Nephron progenitor cell (in vitro differentiated cells): ENCODE results near the gene NAT9.

Experiments used
- DNase-seq: peaks from one replicate; pipeline ENCODE4 v3.0.0; 2021
- H3K27ac Mint-ChIP-seq: 2 replicates; pipeline ENCODE4 v1.8.0; 2021; ENCODE audit warnings: mild to moderate bottlenecking, moderate library complexity, mixed read lengths
- H3K27me3 Mint-ChIP-seq: 2 replicates; pipeline ENCODE4 v1.8.0; 2021; ENCODE audit warnings: mild to moderate bottlenecking, low read depth, mixed read lengths; ENCODE audit not compliant: poor library complexity
- H3K36me3 Mint-ChIP-seq: 2 replicates; pipeline ENCODE4 v1.8.0; 2021; ENCODE audit warnings: low read depth, mixed read lengths
- H3K4me1 Mint-ChIP-seq: 2 replicates; pipeline ENCODE4 v1.8.0; 2021; ENCODE audit warnings: mixed read lengths
- H3K4me3 Mint-ChIP-seq: 2 replicates; pipeline ENCODE4 v1.8.0; 2021; ENCODE audit warnings: mild to moderate bottlenecking, moderate library complexity, mixed read lengths
- H3K9me3 Mint-ChIP-seq: 2 replicates; pipeline ENCODE4 v1.8.0; 2021; ENCODE audit warnings: mild to moderate bottlenecking, moderate library complexity, mixed read lengths
- TF ChIP-seq, protein P1 (sequence below): fragments of 200-600 bp; sonication (generic); IDR thresholded peaks from 2 replicates; pipeline ENCODE4 v1.5.0; 2021; ENCODE audit warnings: antibody characterized with exemption

NAT9 gene

DNA sequence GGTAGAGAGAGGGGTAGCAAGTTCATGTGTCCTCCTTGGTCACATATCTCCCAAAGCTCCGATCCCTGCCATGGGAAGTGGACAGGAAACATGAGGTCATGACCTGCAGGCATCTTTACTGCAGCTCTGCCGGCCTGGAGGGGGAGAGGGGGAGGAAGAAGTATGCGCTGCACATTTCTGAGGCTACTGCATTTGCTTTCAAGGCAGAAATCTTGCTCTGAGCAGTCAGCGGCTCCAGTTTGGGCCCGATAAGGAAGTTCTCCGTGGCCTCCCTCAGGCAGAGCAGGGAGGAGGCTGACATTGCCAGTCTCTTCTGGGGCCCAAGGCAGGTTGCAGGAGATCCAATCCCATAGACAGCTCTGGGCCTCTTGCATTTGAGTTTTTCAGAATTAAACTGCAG, 29.2 kb downstream of the NAT9 start:
- Mint-ChIP-seq H3K36me3 (no peaks in the 10 kb centered on the region), H3K27ac (peak overlapping the region; percentile 89), H3K9me3 (no peaks in the 10 kb centered on the region), H3K4me3 (peak overlapping the region; percentile 59), H3K4me1 (peaks cover 80% of the 10 kb centered on the region), H3K27me3 (peaks cover 6% of the 10 kb centered on the region)
- DNase-seq, result peak; percentile 58
- TF ChIP-seq, protein P1, sequence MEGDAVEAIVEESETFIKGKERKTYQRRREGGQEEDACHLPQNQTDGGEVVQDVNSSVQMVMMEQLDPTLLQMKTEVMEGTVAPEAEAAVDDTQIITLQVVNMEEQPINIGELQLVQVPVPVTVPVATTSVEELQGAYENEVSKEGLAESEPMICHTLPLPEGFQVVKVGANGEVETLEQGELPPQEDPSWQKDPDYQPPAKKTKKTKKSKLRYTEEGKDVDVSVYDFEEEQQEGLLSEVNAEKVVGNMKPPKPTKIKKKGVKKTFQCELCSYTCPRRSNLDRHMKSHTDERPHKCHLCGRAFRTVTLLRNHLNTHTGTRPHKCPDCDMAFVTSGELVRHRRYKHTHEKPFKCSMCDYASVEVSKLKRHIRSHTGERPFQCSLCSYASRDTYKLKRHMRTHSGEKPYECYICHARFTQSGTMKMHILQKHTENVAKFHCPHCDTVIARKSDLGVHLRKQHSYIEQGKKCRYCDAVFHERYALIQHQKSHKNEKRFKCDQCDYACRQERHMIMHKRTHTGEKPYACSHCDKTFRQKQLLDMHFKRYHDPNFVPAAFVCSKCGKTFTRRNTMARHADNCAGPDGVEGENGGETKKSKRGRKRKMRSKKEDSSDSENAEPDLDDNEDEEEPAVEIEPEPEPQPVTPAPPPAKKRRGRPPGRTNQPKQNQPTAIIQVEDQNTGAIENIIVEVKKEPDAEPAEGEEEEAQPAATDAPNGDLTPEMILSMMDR, result no peak

DNA sequence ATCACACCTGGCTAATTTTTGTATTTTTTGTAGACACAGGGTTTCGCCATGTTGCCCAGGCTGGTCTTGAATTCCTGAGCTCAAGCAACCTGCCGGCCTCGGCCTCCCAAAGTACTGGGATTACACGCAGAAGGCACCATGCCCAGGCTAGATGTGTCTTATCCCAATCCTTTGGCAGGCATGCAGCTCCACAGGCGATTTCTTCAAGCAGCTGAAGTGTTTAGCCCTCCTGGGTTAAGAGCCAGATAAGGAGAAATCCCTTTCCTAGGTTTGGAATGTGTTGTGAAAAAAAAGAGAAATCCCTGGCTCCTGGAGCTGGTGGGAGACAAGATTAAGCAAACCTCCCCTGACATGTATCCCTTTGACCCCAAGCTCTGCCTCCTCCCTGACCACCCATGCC, 29.8 kb downstream of the NAT9 start:
- H3K4me1 Mint-ChIP-seq, result peaks cover 80% of the 10 kb centered on the region

DNA sequence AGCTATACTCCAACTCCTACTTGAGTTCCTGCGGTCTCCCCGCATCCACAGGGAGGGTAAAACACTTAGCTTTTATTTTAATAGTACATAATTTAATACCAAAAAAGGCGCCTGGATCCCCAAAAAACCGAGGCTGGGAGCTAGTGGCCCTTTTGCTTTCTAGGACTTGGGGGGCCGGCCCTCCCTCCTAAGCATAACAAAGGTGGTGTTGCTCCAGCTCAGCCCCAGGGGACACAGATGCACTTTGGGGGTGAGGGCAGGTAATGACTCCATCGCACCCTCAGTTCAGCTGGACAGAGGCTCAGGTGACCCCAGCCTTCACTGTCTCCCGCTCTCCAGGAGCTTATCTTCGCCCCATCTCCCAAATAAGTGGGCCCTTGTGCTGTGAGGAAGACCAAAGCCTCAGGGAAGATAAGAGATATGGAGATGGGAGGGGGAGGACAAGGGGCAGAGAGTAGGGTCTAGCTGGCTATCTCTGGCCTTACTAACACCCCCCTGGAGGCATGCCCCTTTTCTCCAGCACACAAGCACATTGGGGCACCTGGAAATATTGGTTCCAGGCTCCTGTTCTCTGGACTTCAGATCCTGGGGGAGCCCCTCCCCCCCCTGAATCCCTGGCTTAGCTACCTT, 30.5 kb downstream of the NAT9 start:
- TF ChIP-seq, protein P1, result no peak
- H3K4me1 Mint-ChIP-seq, result peaks cover 74% of the 10 kb centered on the region
- peak overlapping the region; percentile 75 for H3K27ac Mint-ChIP-seq
- no peak for DNase-seq
- peaks cover 12% of the 10 kb centered on the region for H3K27me3 Mint-ChIP-seq
- no peaks in the 10 kb centered on the region for H3K36me3 Mint-ChIP-seq
- no peaks in the 10 kb centered on the region for H3K9me3 Mint-ChIP-seq
- no peak overlapping the region for H3K4me3 Mint-ChIP-seq

More for the DNA sequence above, 29.8 kb downstream of the NAT9 start:
- H3K27me3 Mint-ChIP-seq, result peaks cover 10% of the 10 kb centered on the region
- H3K27ac Mint-ChIP-seq, result peak overlapping the region; percentile 89
- H3K9me3 Mint-ChIP-seq, result no peaks in the 10 kb centered on the region
- H3K4me3 Mint-ChIP-seq, result peak overlapping the region; percentile 59
- H3K36me3 Mint-ChIP-seq, result no peaks in the 10 kb centered on the region
- TF ChIP-seq, protein P1, result no peak
- no peak for DNase-seq

DNA sequence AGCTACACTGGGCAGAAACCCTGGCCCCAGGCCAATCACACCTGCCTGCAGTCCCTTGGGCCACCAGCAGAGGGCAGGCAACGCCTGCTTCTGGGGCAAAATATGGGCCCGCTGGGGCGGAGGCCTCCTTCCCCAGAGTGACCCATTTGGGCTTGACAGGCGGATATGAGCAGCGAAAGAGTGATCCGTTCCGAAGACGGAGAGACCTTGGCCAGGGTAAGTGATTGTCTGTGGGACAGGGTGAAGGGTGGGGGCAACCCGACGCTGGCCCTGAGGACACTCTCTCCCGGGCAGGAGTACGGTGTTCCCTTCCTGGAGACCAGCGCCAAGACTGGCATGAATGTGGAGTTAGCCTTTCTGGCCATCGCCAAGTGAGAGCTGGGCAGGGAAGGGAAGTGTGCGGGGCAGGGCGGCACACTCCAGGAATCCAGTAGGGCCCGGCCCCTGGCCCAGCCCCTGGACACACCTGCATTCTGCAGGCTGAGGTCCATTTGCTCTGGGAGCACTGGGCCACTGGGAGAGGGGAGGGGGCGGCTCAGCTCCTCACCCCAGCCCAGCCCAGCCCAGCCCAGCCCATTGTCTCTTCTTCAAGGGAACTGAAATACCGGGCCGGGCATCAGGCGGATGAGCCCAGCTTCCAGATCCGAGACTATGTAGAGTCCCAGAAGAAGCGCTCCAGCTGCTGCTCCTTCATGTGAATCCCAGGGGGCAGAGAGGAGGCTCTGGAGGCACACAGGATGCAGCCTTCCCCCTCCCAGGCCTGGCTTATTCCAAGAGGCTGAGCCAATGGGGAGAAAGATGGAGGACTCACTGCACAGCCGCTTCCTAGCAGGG, 31.2 kb downstream of the NAT9 start:
- H3K36me3 Mint-ChIP-seq, result no peaks in the 10 kb centered on the region
- H3K9me3 Mint-ChIP-seq, result no peaks in the 10 kb centered on the region
- peaks cover 67% of the 10 kb centered on the region for H3K4me1 Mint-ChIP-seq
- peaks cover 12% of the 10 kb centered on the region for H3K27me3 Mint-ChIP-seq
- TF ChIP-seq, protein P1, result peak; percentile 100
- H3K4me3 Mint-ChIP-seq, result peak overlapping the region; percentile 62
- no peak overlapping the region for H3K27ac Mint-ChIP-seq
- peak; percentile 90 for DNase-seq

DNA sequence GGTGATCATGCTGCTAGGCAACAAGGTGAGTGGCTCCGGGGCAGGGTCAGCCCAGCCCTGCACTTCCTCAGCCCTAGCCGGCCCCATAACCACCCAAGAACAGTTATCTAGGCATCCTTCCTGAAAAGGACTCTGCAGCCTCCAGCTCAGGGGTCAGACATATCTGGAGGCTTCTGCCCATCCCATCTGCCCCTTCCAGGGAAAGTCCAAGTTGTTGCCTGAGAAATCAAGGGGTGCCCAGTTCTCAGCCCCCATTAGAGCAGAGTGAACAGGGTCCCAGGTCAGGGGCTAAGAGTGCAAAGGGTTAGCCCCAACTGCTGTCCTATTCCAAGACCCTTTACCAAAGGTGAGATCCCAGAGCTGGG, 31.8 kb downstream of the NAT9 start:
- Mint-ChIP-seq H3K27me3 (peaks cover 15% of the 10 kb centered on the region), H3K4me1 (peaks cover 64% of the 10 kb centered on the region), H3K9me3 (no peaks in the 10 kb centered on the region), H3K36me3 (no peaks in the 10 kb centered on the region), H3K27ac (no peak overlapping the region), H3K4me3 (peak overlapping the region; percentile 62)
- TF ChIP-seq, protein P1, result no peak
- DNase-seq, result no peak
